Glutamatergic neuron (in vitro differentiated cells): ENCODE measurements around the gene CCDC127. TPM values are rescaled to one million over a fixed set of nuclear protein-coding genes. Genes with fewer than 3 reads are reported as not detected.
"Not testable (repeated sequence)": the region's sequence is repeated elsewhere in the genome, so short reads cannot be mapped to it uniquely, and the experiment has no call there.

Source experiments
- DNase-seq: peaks from one replicate; pipeline ENCODE4 v3.0.0; 2022
- H3K27ac Mint-ChIP-seq: one replicate; pipeline ENCODE4 v1.8.0; 2020; ENCODE audit warnings: mild to moderate bottlenecking, mixed read lengths, inconsistent platforms; ENCODE audit not compliant: unreplicated experiment
- H3K27me3 Mint-ChIP-seq: one replicate; pipeline ENCODE4 v1.8.0; 2020; ENCODE audit warnings: mild to moderate bottlenecking, moderate library complexity, mixed read lengths, inconsistent platforms; ENCODE audit not compliant: unreplicated experiment
- H3K36me3 Mint-ChIP-seq: one replicate; pipeline ENCODE4 v1.8.0; 2020; ENCODE audit warnings: mild to moderate bottlenecking, mixed read lengths, inconsistent platforms; ENCODE audit not compliant: unreplicated experiment
- H3K4me1 Mint-ChIP-seq: one replicate; pipeline ENCODE4 v1.8.0; 2020; ENCODE audit warnings: mild to moderate bottlenecking, low read depth, mixed read lengths, inconsistent platforms; ENCODE audit not compliant: unreplicated experiment
- H3K4me3 Mint-ChIP-seq: one replicate; pipeline ENCODE4 v1.8.0; 2020; ENCODE audit warnings: mild to moderate bottlenecking, mixed read lengths, inconsistent platforms; ENCODE audit not compliant: unreplicated experiment
- H3K9me3 Mint-ChIP-seq: one replicate; pipeline ENCODE4 v1.8.0; 2020; ENCODE audit warnings: mild to moderate bottlenecking, moderate library complexity, mixed read lengths, inconsistent platforms; ENCODE audit not compliant: unreplicated experiment
- total RNA-seq: library from RNA; stranded (reverse); fragmentation: NEBNext Ultra II Directional; extraction: Animal tissue kit (Norgen Biotek cat#: 25700); gene quantifications from one replicate; pipeline ENCODE4 v1.2.1, GENCODE V29; 2021; ENCODE audit not compliant: unreplicated experiment
- TF ChIP-seq, protein P1 (sequence below): fragments of 200-600 bp; sonication (generic); IDR thresholded peaks from one replicate; pipeline ENCODE4 v1.5.0; 2021; ENCODE audit not compliant: partially characterized antibody, unreplicated experiment

Gene CCDC127
- total RNA-seq, 1 donor from 2014 or later, result 11.9 TPM

DNA sequence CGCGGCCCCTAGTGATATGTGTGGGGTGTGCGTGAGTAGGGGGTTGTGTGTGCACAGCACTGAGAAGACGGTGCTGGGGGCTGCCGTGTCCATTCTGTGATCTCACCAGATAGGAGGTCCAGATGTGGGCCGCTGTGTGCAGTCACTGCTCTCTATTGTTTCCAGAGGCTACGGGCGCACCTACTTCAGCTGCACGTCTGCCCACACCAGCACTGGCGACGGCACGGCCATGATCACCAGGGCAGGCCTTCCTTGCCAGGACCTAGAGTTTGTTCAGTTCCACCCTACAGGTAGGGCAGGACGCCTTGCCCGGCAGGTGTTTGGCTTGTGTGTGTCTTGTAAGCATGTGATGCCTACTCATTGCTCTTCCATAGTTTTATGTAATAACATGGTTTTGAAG lies 12.8 kb upstream of the CCDC127 start:
- DNase-seq, result no peak
- H3K27ac Mint-ChIP-seq, result no peak overlapping the region
- TF ChIP-seq, protein P1, sequence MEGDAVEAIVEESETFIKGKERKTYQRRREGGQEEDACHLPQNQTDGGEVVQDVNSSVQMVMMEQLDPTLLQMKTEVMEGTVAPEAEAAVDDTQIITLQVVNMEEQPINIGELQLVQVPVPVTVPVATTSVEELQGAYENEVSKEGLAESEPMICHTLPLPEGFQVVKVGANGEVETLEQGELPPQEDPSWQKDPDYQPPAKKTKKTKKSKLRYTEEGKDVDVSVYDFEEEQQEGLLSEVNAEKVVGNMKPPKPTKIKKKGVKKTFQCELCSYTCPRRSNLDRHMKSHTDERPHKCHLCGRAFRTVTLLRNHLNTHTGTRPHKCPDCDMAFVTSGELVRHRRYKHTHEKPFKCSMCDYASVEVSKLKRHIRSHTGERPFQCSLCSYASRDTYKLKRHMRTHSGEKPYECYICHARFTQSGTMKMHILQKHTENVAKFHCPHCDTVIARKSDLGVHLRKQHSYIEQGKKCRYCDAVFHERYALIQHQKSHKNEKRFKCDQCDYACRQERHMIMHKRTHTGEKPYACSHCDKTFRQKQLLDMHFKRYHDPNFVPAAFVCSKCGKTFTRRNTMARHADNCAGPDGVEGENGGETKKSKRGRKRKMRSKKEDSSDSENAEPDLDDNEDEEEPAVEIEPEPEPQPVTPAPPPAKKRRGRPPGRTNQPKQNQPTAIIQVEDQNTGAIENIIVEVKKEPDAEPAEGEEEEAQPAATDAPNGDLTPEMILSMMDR, result no peak
- peaks cover 3% of the 10 kb centered on the region for H3K36me3 Mint-ChIP-seq
- H3K27me3 Mint-ChIP-seq, result no peaks in the 10 kb centered on the region
- no peaks in the 10 kb centered on the region for H3K9me3 Mint-ChIP-seq
- H3K4me3 Mint-ChIP-seq, result no peak overlapping the region
- no peaks in the 10 kb centered on the region for H3K4me1 Mint-ChIP-seq

DNA sequence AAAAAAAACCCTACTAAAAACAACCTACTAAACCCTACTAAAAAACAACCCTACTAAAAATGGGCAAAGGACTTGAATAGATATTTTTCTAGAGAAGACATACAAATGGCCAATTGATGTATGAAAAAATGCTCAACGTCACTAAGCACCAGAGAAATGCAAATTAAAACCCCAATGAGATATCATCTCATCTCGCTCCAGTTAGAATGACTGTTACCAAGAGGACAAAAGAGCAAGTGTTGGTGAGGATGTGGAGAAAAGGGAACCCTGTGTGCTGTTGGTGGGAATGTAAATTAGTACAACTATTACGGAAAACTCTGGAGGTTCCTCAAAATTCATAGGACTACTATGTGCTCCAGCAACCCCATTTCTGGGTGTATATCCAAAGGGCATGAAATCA lies 10.9 kb upstream of the CCDC127 start:
- Mint-ChIP-seq H3K27me3 (peaks cover 1% of the 10 kb centered on the region), H3K4me3 (no peak overlapping the region), H3K9me3 (no peaks in the 10 kb centered on the region), H3K36me3 (peaks cover 8% of the 10 kb centered on the region), H3K4me1 (no peaks in the 10 kb centered on the region), H3K27ac (no peak overlapping the region)
- TF ChIP-seq, protein P1, result no peak
- DNase-seq, result no peak

DNA sequence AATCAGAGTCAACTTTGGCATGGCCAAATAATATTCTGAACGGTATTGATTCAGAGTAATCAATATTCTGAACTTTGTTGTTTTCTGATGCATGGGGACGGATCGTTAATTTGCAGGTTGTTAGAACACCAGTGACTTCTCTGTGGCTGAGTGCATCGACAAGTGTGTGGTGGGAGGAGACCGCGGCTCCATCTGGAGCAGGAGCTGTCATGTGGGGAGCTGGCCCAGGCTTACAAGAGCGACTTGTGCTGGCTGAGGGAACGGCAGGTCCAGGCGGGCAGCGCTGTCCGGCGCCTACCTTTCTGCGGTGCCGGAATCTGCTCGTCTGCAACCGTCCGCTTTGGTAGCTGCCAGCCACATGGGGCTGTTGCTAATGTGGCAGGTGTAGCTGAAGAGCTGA lies 9.4 kb upstream of the CCDC127 start:
- H3K36me3 Mint-ChIP-seq, H3K9me3 Mint-ChIP-seq, H3K27me3 Mint-ChIP-seq, DNase-seq, H3K4me1 Mint-ChIP-seq, H3K27ac Mint-ChIP-seq: not testable (repeated sequence)
- peak overlapping the region; percentile 5 for H3K4me3 Mint-ChIP-seq

DNA sequence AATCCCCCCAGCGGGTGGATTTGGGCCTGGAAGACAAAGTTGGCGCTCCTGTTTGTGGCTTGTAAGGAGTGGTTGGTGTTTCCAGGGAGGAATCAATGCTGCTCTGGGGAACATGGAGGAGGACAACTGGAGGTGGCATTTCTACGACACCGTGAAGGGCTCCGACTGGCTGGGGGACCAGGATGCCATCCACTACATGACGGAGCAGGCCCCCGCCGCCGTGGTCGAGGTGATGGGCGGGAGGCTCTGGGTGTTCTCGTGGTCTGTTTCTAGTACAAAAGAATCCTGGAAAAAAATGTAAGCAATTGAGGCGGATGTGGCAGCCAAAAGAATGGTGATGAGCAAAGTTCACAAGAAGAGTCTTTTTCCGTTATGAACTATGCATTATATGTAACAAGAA lies 7.4 kb upstream of the CCDC127 start:
- H3K4me3 Mint-ChIP-seq, result no peak overlapping the region
- H3K27ac Mint-ChIP-seq, result no peak overlapping the region
- peaks cover 8% of the 10 kb centered on the region for H3K4me1 Mint-ChIP-seq
- DNase-seq, result no peak
- H3K9me3 Mint-ChIP-seq, result no peaks in the 10 kb centered on the region
- peaks cover 8% of the 10 kb centered on the region for H3K36me3 Mint-ChIP-seq
- TF ChIP-seq, protein P1, result no peak
- peaks cover 1% of the 10 kb centered on the region for H3K27me3 Mint-ChIP-seq

DNA sequence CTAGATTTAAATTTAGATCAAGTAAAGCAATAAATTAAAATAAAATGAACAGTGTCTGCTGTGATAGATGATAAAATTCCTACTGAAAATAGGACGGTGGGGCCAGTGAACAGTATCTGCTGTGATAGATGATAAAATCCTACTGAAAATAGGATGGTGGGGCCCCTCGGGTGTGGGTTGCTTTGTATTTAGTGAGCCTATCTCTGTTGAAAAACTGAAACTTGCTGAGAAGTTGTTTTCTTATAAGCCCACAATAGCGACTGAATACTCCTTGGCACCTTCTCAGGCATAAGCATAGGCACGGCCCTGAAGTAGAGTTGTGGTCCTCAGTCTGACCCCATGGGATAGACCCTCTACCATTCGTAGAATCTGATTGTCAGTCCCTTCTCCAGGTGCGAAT lies 5.8 kb upstream of the CCDC127 start:
- Mint-ChIP-seq H3K9me3 (no peaks in the 10 kb centered on the region), H3K36me3 (peaks cover 8% of the 10 kb centered on the region), H3K27ac (no peak overlapping the region), H3K4me1 (peaks cover 11% of the 10 kb centered on the region), H3K4me3 (no peak overlapping the region), H3K27me3 (peaks cover 3% of the 10 kb centered on the region)
- DNase-seq, result no peak
- TF ChIP-seq, protein P1, result no peak

DNA sequence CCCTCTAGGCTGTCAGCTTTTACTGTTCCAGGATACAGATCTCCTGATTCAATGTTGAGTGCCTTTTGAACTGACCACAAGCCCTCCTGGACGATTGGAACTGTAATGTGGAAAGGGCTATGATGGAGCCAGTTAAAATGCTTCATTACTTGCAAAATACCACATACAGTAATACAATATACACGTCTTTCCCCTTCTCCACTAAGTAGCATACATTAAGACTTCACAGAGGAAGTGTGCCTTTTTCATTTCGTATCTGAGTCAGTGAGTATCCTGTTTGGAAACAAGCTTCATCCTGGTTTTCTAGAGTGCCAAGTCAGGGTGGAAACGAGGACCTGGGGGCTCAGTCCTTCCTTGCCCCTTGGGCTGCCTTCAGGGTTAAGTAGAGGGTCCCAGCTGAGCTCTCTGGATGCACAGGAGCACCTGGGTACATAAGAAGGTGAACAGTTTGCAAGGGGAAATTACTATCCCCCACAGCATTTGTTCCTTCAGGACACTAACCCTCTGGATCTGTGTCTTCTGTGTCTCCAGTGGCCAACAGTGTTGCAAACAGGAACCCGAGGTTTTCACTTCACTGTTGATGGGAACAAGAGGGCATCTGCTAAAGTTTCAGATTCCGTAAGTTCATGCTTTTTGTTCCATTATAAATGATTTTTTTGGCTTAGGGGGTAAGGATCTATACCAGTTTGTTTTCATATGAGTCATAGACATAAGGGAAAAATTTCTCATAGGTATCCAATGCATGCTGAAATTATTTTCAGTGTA lies 5.2 kb upstream of the CCDC127 start:
- DNase-seq, H3K27ac Mint-ChIP-seq, H3K36me3 Mint-ChIP-seq, H3K27me3 Mint-ChIP-seq, H3K9me3 Mint-ChIP-seq, H3K4me3 Mint-ChIP-seq: not testable (repeated sequence)
- H3K4me1 Mint-ChIP-seq, result peaks cover 11% of the 10 kb centered on the region
